Activated CD4-positive, CD25-positive, alpha-beta regulatory T cell (primary cell): ENCODE data around the gene BCL2L13.
"Not testable (repeated sequence)": the region's sequence is repeated elsewhere in the genome, so short reads cannot be mapped to it uniquely, and the experiment has no call there.

ENCODE experiments used
- DNase-seq, 4 experiments: peaks; one replicate each; lab custom pipeline; 2025; lab: John Stamatoyannopoulos, UW

BCL2L13 gene

DNA sequence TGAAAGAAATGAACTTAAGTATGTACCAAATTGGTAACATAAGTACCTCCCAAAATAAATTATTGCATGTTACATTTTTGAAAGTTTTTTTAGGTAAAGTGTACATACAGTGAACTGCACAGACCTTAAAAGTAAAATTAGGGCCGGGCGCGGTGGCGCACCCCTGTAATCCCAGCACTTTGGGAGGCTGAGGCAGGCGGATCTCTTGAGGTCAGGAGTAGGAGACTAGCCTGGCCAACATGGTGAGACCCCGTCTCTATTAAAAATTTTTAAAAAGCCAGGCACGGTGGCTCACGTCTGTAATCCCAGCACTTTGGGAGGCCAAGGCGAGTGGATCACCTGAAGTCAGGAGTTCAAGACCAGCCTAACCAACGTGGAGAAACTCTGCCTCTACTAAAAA, 1.7 kb upstream of the BCL2L13 start:
- DNase-seq, result not testable (repeated sequence)

DNA sequence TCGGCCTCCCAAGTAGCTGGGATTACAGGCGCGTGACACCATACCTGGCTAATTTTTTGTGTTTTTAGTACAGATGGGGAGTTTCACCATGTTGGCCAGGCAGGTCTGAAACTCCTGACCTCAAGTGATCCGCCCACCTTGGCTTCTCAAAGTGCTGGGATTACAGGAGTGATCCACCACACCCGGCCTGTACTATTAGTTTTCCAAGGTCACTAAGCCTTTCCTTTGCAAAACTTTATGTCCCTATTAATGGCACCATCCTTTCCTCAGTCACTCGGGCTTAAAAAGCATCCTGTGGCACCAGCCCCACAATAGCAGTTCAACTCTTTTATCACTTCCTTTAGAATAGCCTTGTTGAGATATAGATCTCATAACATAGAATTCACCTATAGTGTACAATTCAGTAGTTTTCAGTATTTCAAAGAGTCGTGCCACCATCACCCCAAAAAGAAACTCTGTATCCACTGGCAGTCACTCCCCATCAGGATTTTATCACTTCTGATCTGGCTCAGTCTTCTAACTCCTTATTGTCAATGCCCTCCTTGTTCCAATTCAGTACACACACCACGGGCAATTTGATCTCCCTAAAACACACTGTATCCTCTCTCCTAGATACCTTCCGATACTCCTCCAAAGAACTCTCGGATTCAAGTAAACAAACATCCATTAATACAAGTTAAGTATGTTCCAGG, 921 bp upstream of the BCL2L13 start:
- DNase-seq, result no peak

DNA sequence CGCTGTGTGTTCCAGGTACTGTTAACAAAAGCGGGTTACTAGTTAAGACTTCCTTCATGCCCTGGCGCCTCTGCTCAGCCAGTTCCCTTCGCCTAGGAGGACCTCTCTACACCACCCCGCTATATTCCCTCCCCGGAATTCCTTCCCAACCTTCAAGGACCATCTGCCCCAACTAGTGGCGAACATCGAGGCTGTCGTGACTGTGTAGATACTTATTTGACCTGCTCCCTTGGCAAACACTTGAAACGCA, 450 bp upstream of the BCL2L13 start:
- DNase-seq, result no peak

DNA sequence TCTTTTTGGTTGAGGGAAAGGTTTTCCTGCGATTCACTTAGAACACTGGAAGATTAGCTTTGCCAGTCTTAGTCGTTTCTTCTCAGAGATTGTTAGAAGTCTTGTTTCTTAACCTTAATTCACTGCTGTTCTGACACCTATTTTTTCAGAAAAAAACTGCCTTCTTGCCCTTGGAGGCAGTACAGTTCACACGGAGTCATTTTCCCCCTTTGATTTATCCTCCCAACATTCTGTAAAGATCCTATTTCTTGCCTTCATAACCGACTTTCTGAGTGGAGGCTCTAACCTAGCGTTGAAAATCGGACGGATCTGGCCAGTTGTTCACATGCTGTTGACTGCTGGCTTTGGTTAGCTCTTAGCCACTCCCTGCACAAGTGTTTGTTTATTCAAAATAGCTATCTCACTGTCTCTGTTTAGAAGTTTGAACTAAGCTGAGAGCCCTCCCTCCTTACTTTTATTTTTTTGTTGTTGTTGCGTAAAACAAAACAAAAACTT, 737 bp downstream of the BCL2L13 start:
- DNase-seq, result no peak

- DNase-seq, result no peak
These were observed 2.7 kb downstream of the BCL2L13 start for GRCh38 chr22:17641269-17641668.

DNA sequence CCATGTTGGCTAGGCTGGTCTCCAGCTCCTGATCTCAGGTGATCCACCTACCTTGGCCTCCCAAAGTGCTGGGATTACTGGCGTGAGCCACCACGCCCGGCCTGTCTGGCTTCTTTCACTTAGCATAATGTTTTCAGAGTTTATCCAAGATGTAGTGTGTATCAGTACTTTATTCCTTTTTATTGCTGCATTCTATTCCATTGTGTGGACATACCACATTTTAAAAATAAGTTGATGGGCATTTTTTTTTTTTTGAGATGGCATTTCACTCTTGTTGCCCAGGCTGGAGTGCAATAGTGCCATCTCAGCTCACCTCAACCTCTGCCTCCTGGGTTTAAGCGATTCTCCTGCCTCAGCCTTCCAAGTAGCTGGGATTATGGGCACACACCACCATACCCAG, 3.8 kb downstream of the BCL2L13 start:
- not testable (repeated sequence) for DNase-seq

DNA sequence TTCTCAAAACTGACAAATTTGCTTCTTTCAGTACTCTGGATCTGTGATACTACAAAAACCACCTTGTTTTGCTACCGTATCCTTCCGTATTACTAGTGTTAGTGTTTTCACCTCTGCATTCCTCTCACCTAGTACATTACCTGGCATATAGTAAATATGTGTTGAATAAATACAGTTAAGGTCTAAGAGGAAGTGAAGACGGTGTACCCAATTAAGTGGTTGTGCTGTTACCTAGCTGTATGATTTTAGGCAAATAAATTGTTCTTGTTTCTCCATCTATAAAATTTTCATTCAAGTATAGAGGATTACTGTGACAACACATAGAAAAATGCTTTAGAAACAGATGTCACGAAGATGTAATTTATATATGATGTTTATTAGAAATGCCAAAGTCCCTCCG, 8.9 kb downstream of the BCL2L13 start:
- DNase-seq, result no peak

DNA sequence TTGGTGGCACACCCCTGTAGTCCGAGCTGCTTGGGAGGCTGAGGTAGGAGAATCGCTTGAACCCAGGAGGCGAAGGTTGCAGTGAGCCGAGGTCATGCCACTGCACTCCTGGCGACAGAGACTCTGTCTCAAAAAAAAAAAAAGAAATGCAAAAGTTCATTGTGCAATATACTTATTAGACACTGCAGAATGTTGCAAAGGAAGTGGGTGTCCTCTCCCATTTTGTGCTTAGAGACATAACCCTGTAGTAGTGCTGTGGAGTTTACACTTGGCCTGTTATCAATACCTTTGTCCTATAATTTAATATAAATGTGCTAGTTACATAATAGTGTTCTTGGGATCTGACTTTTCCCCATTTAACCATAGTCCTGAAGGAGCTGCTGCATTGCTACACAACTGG, 9.4 kb downstream of the BCL2L13 start:
- no peak for DNase-seq

DNA sequence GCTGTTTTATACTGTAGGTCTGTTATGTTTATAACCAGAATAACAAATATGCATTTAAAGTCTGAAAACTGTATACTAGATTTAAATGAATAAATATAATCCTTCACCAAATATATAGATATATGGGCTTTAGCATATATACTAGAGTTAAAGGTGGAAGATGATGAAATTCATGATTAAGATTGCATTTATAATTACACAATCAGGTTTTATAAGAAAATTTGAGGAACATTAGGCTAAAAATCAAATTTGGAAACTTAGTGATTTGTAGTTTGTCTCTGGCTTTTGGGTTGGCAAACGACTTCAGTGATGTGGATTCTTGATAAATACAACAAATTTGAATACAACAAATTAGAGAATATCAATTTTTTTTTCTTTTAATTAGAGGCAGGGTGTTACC, 10.0 kb downstream of the BCL2L13 start:
- DNase-seq, result no peak

DNA sequence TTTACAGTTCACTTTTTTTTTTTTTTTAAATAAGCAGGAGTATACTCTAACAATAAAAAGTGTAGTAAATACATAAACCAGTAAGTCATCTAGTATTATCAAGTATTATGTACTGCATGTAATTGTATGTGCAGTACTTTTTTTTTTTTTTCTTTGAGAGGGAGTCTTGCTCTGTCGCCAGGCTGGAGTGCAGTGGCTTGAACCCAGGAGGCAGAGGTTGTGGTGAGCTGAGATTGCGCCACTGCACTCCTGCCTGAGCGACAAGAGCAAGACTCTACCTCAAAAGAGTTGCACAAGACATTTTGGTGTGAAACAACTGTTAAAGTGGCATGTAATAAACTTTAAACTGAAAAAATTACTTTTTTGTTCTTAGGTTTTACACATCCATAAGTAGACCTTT, 16.7 kb downstream of the BCL2L13 start:
- no peak for DNase-seq

DNA sequence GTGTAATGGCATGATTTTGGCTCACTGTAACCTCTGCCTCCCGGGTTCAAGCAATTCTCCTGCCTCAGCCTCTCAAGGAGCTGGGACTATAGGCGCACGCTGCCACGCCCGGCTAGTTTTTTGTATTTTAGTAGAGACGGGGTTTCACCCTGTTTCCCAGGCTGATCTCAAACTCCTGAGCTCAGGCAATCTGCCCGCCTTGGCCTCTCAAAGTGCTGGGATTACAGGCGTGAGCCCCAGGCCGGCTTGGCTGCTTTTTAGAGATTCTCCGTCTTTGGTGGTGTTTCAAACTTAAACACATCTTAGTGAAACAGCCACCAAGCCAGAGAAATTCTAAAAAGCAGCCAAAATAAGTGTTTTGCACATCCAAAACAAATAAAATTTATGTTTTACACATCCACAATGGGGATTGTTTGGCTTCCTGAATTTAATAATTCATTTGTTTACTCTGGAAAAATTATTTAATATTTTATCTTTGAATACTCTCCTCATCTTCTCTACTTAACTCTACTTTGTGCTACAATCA, 18.4 kb downstream of the BCL2L13 start:
- DNase-seq, result no peak

GRCh38 chr22:17664414-17665055, 26.0 kb downstream of the BCL2L13 start:
- DNase-seq, result no peak

- no peak for DNase-seq
These were observed 26.7 kb downstream of the BCL2L13 start for GRCh38 chr22:17665248-17665647.

GRCh38 chr22:17665854-17666253, 27.3 kb downstream of the BCL2L13 start:
- DNase-seq, result no peak

GRCh38 chr22:17671521-17672092, 33.0 kb downstream of the BCL2L13 start:
- not testable (repeated sequence) for DNase-seq

DNA sequence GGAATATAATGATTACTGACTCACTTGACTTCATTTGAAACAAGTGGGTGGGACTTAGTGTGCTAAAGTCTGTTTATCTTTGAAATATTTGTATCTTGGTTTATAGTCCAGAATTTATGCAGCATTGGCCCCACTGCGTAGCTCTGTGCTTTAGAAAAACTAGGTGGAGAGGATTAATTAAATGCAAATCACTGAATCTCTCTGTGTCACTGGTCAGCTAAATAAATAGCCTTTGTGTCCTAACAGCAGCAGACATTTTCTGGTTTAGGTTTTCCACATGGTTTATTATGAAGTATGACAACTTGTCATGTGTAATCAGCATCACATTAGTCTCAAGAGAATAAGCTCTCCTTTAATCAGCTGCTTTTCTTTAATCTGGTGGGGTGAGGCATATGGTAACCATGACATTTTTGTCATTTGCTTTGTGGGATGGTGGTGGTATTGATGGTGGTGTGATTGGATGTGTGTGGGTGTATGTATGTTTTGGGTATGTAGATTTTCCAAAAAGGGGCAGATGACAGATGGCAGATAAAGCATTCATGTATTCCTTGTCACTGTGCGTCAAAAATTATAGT, 33.9 kb downstream of the BCL2L13 start:
- DNase-seq, result no peak

DNA sequence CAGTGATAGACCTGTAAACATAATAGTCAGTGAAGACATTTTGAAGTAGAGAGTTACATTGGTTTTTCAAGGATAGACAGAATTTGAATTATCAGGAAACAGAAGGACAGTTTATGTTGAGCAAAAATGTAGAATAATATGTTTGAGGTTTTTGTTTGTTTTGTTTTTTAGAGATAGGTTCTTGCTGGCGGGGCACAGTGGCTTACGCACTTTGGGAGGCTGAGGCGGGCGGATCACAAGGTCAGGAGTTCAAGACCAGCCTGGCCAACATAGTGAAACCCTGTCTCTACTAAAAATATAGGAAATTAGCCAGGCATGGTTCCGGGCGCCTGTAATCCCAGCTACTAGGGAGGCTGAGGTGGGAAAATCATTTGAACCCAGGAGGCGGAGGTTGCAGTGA, 35.6 kb downstream of the BCL2L13 start:
- DNase-seq, result no peak

GRCh38 chr22:17675584-17675983, 37.0 kb downstream of the BCL2L13 start:
- DNase-seq, result no peak

- DNase-seq, result no peak
These were observed 40.3 kb downstream of the BCL2L13 start for GRCh38 chr22:17678817-17679385.

GRCh38 chr22:17684245-17684644, 45.7 kb downstream of the BCL2L13 start:
- DNase-seq, result no peak

DNA sequence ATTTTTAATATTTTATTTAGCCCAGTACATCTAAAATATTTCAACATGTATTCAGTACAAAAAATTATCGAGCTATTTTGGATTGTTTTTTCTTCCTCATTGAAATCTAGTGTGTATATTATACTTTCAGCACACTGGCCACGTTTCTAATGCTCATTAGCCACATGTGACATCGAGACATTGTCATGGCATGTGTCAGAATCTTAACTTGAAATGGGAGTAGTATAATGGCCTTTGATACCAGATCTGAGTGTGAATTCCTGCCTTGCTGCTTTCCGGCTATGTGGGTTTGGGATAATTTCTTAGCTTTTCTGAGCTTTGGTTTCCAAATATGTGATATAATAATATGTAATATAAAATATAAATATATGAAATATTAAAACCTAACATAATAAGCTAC, 54.3 kb downstream of the BCL2L13 start:
- DNase-seq, result no peak

- no peak for DNase-seq
These were observed 55.6 kb downstream of the BCL2L13 start for GRCh38 chr22:17694193-17694592.

- DNase-seq, result no peak
These were observed 56.2 kb downstream of the BCL2L13 start for GRCh38 chr22:17694752-17695151.
